Ectodermal cell (in vitro differentiated cells): ENCODE results near the gene PPP2R2D.

Experiments
- H3K27ac ChIP-seq: 2 replicates; pipeline ENCODE4 v1.7.0; 2013; ENCODE audit warnings: mild to moderate bottlenecking, low read depth, low read length; ENCODE audit not compliant: insufficient read depth, poor library complexity, severe bottlenecking
- H3K27me3 ChIP-seq: 2 replicates; pipeline ENCODE4 v1.7.0; 2013; ENCODE audit warnings: mild to moderate bottlenecking, low read length; ENCODE audit not compliant: insufficient read depth, control insufficient read depth, poor library complexity, severe bottlenecking
- H3K36me3 ChIP-seq: one replicate; pipeline ENCODE4 v1.7.0; 2013; ENCODE audit warnings: low read length; ENCODE audit not compliant: control insufficient read depth, insufficient read depth
- H3K4me1 ChIP-seq: one replicate; pipeline ENCODE4 v1.7.0; 2013; ENCODE audit warnings: low read length; ENCODE audit not compliant: control insufficient read depth, insufficient read depth
- H3K4me3 ChIP-seq: 2 replicates; pipeline ENCODE4 v1.7.0; 2013; ENCODE audit warnings: low read depth, low read length, control low read depth; ENCODE audit not compliant: insufficient read depth
- H3K9me3 ChIP-seq: 2 replicates; pipeline ENCODE4 v1.7.0; 2013; ENCODE audit warnings: mild to moderate bottlenecking, low read length, moderate library complexity; ENCODE audit not compliant: control insufficient read depth
- WGBS, 2 experiments: methylation state at CpG; one replicate each; pipeline ENCODE4 v1.1.7; 2013; ENCODE audit warnings: missing lambda C conversion rate in 2 of 2; 5-methylcytosine and 5-hydroxymethylcytosine counted together

PPP2R2D gene

GRCh38 chr10:131961777-131962662, 61.2 kb downstream of the PPP2R2D start:
- Histone ChIP-seq H3K27me3 (no peaks in the 10 kb centered on the region), H3K4me1 (no peaks in the 10 kb centered on the region), H3K27ac (no peak overlapping the region), H3K36me3 (peaks cover 8% of the 10 kb centered on the region), H3K4me3 (no peak overlapping the region), H3K9me3 (peaks cover 2% of the 10 kb centered on the region)
- WGBS, 2 experiments, result 94 to 96% methylated on average over 32 of the region's 32 CpGs

DNA sequence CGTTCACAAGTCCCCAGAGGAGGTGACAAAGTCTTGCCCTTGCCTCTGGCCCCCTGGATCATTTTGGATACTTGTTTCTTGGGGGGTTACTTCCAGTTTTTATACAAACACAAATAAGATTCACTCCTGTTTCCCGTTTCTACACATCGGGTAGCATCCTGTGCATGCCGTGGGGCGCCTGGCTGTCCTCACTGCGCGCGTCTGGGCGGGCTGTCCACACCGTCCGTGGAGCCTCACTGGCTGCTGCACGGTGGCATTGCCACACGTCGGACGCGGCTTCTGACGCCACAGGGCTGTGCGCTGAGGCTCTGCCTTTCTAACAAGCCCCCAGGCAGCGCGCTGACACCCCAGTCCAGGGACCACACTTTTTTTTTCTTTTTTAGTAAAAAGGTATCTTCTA, 62.5 kb downstream of the PPP2R2D start:
- Histone ChIP-seq H3K27ac (no peak overlapping the region), H3K9me3 (no peaks in the 10 kb centered on the region), H3K27me3 (no peaks in the 10 kb centered on the region), H3K4me3 (no peak overlapping the region), H3K4me1 (no peaks in the 10 kb centered on the region), H3K36me3 (peaks cover 8% of the 10 kb centered on the region)
- 95 to 97% methylated on average over 18 to 20 of the region's 20 CpGs for WGBS, 2 experiments

DNA sequence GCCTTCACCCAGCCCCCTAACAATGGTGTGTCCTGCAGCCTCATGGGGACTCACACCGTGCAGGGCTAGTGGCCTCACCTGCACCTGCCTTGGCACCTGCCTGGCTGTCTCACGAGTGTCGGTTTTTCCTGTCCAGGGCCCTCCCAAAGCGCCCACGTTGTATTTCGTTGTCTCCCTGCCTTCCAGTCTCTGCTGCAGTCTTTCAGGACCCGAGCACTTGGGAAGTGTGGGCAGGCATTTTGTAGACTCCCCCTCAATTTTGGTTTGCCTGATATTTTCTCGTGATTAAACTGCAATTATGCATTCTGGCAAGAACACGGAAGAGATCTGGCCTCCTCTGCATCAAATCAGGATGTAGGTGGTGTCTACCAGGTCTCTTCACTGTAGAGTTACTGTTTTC, 63.0 kb downstream of the PPP2R2D start:
- H3K36me3 ChIP-seq, result peaks cover 10% of the 10 kb centered on the region
- H3K4me1 ChIP-seq, result no peaks in the 10 kb centered on the region
- WGBS, 2 experiments, result 93 to 94% methylated on average over 9 of the region's 9 CpGs
- H3K27me3 ChIP-seq, result no peaks in the 10 kb centered on the region
- no peak overlapping the region for H3K27ac ChIP-seq
- no peaks in the 10 kb centered on the region for H3K9me3 ChIP-seq
- H3K4me3 ChIP-seq, result no peak overlapping the region

- Histone ChIP-seq H3K9me3 (no peaks in the 10 kb centered on the region), H3K36me3 (peaks cover 15% of the 10 kb centered on the region), H3K27ac (no peak overlapping the region), H3K4me1 (no peaks in the 10 kb centered on the region), H3K4me3 (no peak overlapping the region), H3K27me3 (no peaks in the 10 kb centered on the region)
- 93 to 94% methylated on average over 9 of the region's 9 CpGs for WGBS, 2 experiments
These were observed 63.5 kb downstream of the PPP2R2D start for GRCh38 chr10:131964298-131964697.

DNA sequence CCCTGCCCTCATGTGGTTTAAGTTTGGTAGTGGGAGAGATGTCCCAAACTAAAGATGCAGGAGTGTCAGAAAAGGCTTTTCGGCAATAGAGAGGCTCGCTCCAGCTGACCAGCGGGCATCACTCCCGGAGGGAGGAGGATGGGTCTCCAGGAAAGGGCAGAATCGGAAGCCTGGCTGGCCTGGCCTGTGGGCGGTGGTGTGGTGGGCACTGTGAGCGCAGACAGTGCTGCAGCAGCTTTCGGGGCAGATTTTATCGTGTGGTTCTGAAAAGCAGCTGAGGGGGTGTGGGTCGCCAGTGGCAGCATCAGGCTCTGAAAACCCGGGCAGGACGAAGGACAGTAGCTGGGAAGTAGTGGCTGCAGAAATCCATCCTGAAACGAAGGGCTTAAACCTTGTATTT, 68.1 kb downstream of the PPP2R2D start:
- peaks cover 36% of the 10 kb centered on the region for H3K36me3 ChIP-seq
- no peaks in the 10 kb centered on the region for H3K4me1 ChIP-seq
- no peaks in the 10 kb centered on the region for H3K9me3 ChIP-seq
- no peak overlapping the region for H3K4me3 ChIP-seq
- no peak overlapping the region for H3K27ac ChIP-seq
- no peaks in the 10 kb centered on the region for H3K27me3 ChIP-seq
- 96 to 97% methylated on average over 13 of the region's 13 CpGs for WGBS, 2 experiments

- Histone ChIP-seq H3K27ac (no peak overlapping the region), H3K4me3 (no peak overlapping the region), H3K4me1 (no peaks in the 10 kb centered on the region), H3K27me3 (no peaks in the 10 kb centered on the region), H3K36me3 (peaks cover 36% of the 10 kb centered on the region), H3K9me3 (no peaks in the 10 kb centered on the region)
- 95% methylated on average over 18 of the region's 18 CpGs for WGBS, 2 experiments
These were observed 70.1 kb downstream of the PPP2R2D start for GRCh38 chr10:131970946-131971345.

DNA sequence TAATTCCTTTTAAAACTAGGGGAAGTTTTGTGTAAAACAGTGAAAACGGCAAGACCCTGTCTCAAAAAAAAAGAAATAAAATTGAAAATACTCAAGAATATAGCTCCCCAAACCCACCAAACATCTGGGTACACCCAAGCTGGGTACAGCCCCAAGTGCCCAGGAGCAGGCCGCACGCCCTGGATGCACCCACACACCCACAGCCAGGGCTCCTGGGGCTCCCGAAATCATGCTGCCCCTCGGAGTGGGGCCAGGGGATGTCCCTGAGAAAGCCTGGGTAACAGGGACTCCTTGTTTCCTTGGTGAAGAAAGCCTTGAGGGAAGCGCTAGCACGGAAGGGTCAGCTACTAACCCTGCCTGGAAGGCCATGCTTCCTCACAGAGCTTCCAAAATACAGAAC, 70.8 kb downstream of the PPP2R2D start:
- WGBS, 2 experiments, result 92 to 96% methylated on average over 7 of the region's 7 CpGs
- H3K36me3 ChIP-seq, result peaks cover 34% of the 10 kb centered on the region
- H3K4me1 ChIP-seq, result no peaks in the 10 kb centered on the region
- H3K9me3 ChIP-seq, result no peaks in the 10 kb centered on the region
- H3K27ac ChIP-seq, result no peak overlapping the region
- no peaks in the 10 kb centered on the region for H3K27me3 ChIP-seq
- H3K4me3 ChIP-seq, result no peak overlapping the region

DNA sequence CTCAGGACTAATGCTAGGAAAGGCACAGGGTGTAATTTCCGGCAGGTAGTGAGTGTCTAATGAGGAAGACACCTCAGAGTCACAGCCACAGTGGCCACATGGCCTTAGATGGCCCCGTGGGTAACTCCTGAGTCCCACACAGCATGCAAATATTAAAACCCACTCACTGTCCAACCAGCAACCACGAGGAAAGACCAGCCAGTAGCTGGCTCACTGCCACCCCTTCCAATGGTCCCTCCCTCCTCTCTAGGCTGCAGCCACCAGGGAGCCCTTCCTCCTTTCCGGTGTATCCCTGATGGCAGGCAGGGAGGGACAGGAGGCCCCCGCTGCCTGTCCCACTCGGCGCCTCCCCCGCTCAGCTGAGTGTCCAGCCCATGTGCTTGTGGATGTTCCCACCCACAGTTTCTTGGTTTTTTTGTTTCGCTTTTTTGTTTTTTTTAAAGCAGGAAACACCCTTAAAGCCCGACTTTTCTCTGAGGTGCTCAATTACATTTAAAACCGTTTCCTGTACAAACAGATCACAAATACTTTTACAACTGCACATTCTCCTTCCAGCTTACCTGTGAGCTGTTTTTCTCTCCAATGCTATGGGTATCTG, 71.8 kb downstream of the PPP2R2D start:
- Histone ChIP-seq H3K27me3 (no peaks in the 10 kb centered on the region), H3K4me1 (no peaks in the 10 kb centered on the region), H3K4me3 (no peak overlapping the region), H3K9me3 (no peaks in the 10 kb centered on the region), H3K36me3 (peaks cover 31% of the 10 kb centered on the region), H3K27ac (no peak overlapping the region)
- 88 to 89% methylated on average over 11 of the region's 11 CpGs for WGBS, 2 experiments

DNA sequence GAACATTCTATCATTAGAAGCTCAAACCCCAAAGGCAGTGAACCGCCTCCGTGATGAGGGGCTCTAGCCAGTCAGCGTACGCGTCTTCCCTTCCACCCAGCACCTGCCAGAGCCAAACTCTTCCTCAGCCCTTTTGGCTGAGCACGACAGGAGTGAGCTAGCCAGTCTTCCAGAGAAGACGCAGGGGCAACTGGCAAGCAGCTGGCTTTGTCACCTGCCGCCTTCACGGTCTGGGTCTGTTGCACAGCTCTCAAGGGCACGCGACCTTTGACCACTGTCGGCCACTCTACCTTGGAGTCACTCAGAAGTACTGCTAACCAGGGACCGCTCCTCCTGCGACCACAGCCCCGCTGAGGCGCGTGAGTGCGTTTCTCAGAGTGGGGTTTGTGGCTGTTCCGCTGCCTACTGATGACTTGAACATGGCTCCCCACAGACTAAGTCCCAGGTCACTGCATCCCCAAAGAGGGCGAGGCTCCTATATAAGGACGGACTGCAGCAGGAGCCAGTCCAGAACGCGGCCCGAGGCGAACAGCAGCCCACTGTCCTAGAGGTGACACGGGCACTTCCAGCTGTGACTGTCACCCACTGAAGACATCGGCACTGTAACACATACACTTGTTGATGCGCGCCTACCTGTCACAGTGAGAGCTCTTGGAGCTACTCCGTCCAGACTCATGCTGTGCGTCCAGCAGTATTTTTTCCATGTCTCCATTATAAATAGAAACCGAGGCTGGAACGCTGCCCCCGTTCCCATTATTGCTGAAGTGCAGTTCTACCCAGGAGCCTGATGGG, 72.5 kb downstream of the PPP2R2D start:
- Histone ChIP-seq H3K27me3 (no peaks in the 10 kb centered on the region), H3K4me3 (no peak overlapping the region), H3K4me1 (peaks cover under 1% of the 10 kb centered on the region), H3K27ac (no peak overlapping the region), H3K9me3 (no peaks in the 10 kb centered on the region), H3K36me3 (peaks cover 31% of the 10 kb centered on the region)
- 96% methylated on average over 34 of the region's 34 CpGs for WGBS, 2 experiments
